Muscle layer of duodenum (tissue), 2 donors: Measurements from ENCODE around the gene HES2.
"Not testable (repeated sequence)": the region's sequence is repeated elsewhere in the genome, so short reads cannot be mapped to it uniquely, and the experiment has no call there.

Experiments used
- H3K27ac ChIP-seq: one replicate; pipeline ENCODE4 v1.7.0; 2013; ENCODE audit warnings: mild to moderate bottlenecking, low read length
- H3K27me3 ChIP-seq: one replicate; pipeline ENCODE4 v1.7.0; 2013; ENCODE audit warnings: low read depth, mild to moderate bottlenecking, control low read depth, low read length
- H3K36me3 ChIP-seq, 2 donors: one replicate each; pipeline ENCODE4 v1.7.0; 2013; ENCODE audit warnings: low read length in 2 of 2, control low read depth in 1 of 2, mild to moderate bottlenecking in 1 of 2; ENCODE audit not compliant: insufficient read depth in 2 of 2, control insufficient read depth in 1 of 2
- H3K4me1 ChIP-seq, 2 donors: one replicate each; pipeline ENCODE4 v1.7.0; 2013; ENCODE audit warnings: low read length in 2 of 2, mild to moderate bottlenecking in 2 of 2, control low read depth in 1 of 2, moderate library complexity in 1 of 2; ENCODE audit not compliant: insufficient read depth in 2 of 2, control insufficient read depth in 1 of 2
- H3K4me3 ChIP-seq, 2 donors: one replicate each; pipeline ENCODE4 v1.7.0; 2013; ENCODE audit warnings: low read length in 2 of 2, low read depth in 1 of 2, mild to moderate bottlenecking in 1 of 2
- H3K9me3 ChIP-seq, 2 donors: one replicate each; pipeline ENCODE4 v1.7.0; 2013; ENCODE audit warnings: low read length in 2 of 2, control low read depth in 1 of 2, mild to moderate bottlenecking in 1 of 2; ENCODE audit not compliant: control insufficient read depth in 1 of 2
- donor health status: healthy.

HES2 gene

DNA sequence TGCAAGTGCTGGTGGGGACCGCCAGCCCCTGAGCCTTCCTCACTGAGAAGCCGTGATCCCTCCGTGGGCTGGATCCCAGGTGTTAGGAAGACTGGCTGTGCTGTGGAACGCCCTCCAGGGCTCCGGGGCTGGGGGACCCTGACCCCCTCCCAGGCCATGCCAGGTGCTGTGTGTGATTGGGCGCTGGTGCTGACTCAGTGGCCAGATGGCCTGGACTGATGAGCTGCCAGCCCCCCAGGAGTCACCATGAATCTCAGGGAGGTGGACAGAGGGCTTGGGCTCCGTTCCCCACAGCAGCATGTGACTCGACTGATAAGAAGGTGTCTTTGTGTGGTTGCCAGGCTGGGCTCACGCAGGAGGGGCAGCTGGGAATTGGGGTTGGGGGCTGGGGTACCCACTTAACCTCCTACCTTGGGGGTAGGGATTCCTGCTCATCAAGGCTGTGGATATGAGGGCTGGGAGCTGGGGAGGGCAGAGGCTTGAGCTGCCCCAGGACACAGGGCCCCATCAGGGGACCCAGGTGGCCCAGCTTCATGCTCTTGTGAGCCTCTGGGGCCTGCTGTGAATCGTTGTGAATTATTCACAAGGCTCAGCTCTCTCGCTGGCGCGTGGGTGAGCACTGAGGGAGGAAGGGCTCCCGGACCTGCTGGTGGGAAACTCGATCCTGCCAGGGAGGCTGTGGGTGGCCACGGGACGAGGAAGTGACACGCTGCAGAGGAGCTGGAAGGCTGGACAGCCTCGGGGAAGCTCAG lies 10.1 kb upstream of the HES2 start:
- not testable (repeated sequence) for H3K4me1 ChIP-seq, H3K36me3 ChIP-seq, H3K4me3 ChIP-seq, H3K9me3 ChIP-seq, H3K27ac ChIP-seq
- peaks cover 19% of the 10 kb centered on the region for H3K27me3 ChIP-seq

DNA sequence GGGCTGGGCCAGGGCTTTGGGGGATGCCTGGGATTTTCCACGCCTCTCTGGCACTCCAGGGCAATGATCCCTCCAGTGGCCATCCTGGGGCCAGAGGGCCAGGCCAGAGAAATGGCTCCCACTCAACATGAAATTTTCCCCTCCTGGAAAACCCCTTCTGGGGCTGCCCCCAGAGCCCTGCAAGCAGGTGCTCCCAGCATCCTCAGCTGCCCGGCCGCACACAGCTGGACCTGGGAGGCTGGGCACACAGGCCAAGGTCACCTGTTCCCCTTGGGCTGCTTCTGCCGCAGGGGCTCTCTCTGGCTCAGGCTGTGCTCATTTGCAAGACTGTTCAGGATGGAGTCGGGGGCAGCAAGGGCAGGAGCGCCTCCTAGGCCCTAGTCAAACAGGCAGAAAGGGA lies 8.7 kb upstream of the HES2 start:
- H3K27ac ChIP-seq: not testable (repeated sequence)

DNA sequence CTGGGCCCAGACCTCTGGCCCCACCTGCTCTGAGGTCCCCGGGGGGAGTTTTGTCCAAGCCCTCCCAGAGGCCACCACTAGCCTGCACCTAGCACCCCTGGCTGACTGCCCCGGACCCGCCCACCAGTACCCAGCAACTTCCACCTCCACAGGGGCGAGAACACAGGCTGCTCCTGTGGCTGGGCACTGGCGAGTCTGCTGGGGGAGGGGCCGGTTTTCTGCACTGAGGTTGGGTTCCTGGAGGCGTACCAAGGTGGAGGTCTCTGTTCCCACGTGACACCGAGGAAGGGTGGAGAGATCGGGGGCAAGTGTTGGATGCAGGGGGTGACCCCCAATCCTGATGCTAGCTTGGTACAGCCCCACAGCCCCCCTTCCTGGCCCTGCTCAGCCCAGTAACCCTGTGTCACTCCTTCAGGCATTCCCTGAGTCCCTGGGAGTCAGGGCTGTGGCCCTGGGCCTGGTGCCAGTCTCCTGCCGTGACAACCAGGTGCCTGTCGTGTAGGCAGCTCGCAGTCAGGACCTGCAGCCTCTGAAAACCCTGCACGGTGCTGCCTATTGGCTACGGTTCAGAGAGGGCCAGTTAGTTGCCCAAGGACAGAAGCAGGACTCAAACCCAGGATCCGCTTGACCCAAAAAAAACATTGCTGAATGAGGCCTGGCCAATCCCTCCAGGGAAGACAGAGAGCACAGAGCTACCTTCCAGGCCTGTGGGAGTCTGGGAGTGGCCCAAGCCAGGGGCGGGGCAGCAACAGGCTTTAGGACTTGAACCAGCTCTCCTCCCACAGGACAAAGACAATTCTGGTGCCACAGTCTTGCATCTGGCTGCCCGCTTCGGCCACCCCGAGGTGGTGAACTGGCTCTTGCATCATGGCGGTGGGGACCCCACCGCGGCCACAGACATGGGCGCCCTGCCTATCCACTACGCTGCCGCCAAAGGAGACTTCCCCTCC lies 8.0 kb upstream of the HES2 start:
- Histone ChIP-seq H3K36me3 (no peaks in the 10 kb centered on the region), H3K4me1 (peaks cover 0 to 18% of the 10 kb centered on the region in 2 donors), H3K27ac (no peak overlapping the region), H3K9me3 (no peaks in the 10 kb centered on the region), H3K4me3 (no peak overlapping the region), H3K27me3 (peaks cover 37% of the 10 kb centered on the region)

More for the DNA sequence above, 8.7 kb upstream of the HES2 start:
- Histone ChIP-seq H3K4me1 (peaks cover 0 to 15% of the 10 kb centered on the region in 2 donors), H3K27me3 (peaks cover 30% of the 10 kb centered on the region)
- not testable (repeated sequence) for H3K36me3 ChIP-seq, H3K4me3 ChIP-seq, H3K9me3 ChIP-seq

DNA sequence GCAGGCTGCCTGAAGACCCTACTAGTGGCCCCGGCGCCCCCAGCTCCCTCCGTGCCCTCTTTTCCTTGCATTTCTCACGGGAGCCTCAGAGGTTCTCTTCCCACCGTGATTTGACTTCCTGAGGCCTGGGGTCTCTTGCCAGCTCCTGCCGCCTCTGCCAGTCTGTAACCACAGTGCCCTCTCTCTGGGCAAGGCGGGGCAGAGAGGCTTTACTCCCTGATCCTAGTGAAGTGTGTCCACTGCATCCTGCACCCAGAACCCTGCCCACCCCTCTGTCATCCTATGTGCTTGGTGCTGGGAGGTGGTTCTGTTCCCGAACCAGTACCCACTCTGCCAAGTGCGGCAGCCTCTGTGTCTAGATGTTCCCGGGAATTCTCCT lies 7.2 kb upstream of the HES2 start:
- H3K36me3 ChIP-seq: no peaks in the 10 kb centered on the region
- no peak overlapping the region for H3K4me3 ChIP-seq
- H3K4me1 ChIP-seq: peaks cover 0 to 18% of the 10 kb centered on the region in 2 donors
- H3K9me3 ChIP-seq: no peaks in the 10 kb centered on the region
- no peak overlapping the region for H3K27ac ChIP-seq
- peaks cover 37% of the 10 kb centered on the region for H3K27me3 ChIP-seq

DNA sequence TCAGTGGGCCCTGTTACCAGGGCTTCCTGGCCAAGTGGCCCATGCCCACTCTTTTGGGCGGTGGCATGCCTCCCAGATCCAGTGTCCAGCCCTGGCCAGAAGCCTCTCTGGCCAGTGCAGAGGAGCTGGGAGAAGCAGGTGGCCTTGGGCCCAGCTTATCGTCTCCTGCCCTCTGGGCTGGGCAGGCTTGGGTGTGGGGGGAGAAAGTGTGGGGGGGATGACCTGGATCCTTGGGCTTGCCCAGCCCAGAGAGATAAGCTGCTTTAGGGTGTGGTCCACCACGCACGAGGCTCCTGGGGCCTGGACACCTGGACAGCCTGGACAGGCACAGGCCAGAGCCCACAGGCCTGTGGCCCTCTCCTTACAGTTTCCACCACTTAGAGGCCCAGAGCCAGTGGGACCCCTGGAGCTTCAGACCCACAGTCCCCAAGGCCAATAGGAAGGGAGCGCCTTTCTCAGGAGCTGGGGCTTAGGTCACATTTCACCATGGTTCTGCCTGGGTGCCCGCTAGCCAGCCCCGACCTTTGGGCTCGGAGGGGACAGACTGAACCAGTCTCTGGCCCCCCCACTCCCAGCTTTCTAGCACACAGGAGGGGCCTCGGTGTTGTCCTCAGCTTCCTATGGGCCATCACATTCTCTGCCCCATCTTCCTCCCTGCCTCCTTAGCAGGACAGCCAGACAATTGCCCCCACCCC lies 6.7 kb upstream of the HES2 start:
- Histone ChIP-seq H3K4me3 (no peak overlapping the region), H3K27me3 (peaks cover 41% of the 10 kb centered on the region), H3K4me1 (peaks cover 0 to 18% of the 10 kb centered on the region in 2 donors), H3K36me3 (no peaks in the 10 kb centered on the region), H3K9me3 (no peaks in the 10 kb centered on the region), H3K27ac (no peak overlapping the region)

DNA sequence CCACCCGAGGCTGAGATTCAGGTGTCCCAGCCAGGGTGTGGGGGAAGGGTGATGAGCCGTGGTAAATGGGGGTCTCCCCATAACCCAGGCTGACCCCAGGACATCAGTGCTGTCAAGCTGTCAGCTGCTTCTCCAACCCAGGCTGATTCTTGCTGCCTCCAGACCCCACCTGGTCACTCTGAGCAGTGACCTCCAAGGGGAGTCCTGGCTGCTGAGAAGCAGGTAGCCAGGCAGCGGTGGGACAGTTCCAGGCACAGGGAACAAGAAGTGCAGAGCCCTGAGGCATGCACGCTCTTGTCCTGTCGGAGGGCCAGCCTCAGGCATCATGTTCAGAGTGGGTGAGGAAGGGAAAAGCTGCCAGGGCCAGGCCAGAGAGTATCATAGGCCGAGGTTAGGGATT lies 5.9 kb upstream of the HES2 start:
- Histone ChIP-seq H3K36me3 (no peaks in the 10 kb centered on the region), H3K4me1 (peaks cover 0 to 22% of the 10 kb centered on the region in 2 donors), H3K27me3 (peaks cover 49% of the 10 kb centered on the region), H3K9me3 (no peaks in the 10 kb centered on the region), H3K27ac (no peak overlapping the region), H3K4me3 (no peak overlapping the region)

DNA sequence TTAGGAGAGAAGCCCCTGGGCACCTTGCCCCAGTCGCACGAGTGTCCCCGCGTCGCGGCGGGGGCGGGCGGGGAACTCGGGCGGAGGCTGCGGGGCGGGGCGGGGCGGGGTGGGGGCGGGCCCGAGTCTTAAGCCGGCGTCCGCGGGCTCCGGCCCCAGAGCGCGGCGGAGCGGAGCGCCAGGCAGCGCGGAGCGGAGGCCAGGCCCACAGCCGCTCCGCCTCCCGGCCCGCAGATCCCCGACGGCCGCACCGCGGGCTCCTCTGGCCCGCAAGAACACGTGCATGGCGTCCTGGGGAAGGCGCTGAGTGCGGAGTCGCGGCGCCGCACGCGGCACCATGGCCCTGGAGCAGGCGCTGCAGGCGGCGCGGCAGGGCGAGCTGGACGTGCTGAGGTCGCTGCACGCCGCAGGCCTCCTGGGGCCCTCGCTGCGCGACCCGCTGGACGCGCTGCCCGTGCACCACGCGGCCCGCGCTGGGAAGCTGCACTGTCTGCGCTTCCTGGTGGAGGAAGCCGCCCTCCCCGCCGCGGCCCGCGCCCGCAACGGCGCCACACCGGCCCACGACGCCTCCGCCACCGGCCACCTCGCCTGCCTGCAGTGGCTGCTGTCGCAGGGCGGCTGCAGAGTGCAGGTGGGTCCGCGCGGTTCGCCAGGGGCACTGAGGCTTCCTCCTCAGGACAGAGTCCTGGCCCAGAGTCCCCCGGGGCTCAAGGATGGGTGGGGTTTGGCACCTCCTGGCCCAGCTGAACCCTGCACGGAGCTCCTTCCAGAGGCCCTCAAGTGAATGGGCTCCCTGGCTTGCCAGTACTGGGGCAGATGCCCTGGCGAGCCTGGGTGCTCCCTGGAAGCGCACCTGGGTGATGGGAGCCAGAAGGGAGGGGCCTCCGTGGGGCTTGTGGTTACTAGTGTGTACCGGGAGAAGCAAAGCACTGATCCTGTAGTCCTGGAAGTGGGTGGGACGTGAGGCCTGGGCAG lies 5.2 kb upstream of the HES2 start, which contains the start of gene ESPN:
ESPN (plus strand) TSS at position 158 of the 975 bp plus-strand sequence; CDS start at position 338, 180 bp downstream.
- H3K27ac ChIP-seq: no peak within 1 kb of the TSS
- no peaks in the 10 kb centered on the region for H3K9me3 ChIP-seq
- H3K36me3 ChIP-seq: no peaks in the 10 kb centered on the region
- H3K4me3 ChIP-seq: no peak within 1 kb of the TSS
- peaks cover 56% of the 10 kb centered on the region for H3K27me3 ChIP-seq
- H3K4me1 ChIP-seq: peaks cover 0 to 29% of the 10 kb centered on the region in 2 donors

DNA sequence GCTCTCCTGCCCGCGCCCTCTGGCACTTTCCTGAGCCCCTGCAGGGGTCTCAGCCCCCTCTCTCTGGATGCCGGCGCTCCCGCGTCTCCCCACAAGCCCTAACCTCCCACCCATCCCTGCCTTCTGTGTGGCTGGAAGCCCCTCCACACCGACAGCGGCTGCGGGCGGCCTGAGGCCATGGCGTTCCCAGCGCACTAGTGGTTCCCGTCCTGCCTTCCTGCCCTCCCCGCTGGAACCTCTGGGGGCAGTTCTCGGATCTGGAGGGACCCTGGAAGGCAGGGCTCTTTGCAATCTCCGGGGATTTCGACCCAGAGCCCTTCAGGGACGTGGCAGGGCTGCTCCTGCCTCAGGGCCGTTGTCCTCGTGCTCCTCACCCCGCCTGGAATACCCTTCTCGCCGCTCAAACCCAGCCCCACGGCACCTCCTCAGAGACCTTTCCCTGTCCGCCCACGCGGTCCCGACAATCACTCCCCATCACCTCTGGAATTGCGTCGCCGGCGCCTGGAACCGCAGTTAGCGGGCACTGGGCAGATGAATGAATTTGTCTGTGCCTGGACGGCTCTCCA lies 4.4 kb upstream of the HES2 start:
- Histone ChIP-seq H3K9me3 (no peaks in the 10 kb centered on the region), H3K27me3 (peaks cover 56% of the 10 kb centered on the region), H3K27ac (no peak overlapping the region), H3K4me1 (peaks cover 0 to 37% of the 10 kb centered on the region in 2 donors), H3K36me3 (no peaks in the 10 kb centered on the region), H3K4me3 (no peak overlapping the region)

DNA sequence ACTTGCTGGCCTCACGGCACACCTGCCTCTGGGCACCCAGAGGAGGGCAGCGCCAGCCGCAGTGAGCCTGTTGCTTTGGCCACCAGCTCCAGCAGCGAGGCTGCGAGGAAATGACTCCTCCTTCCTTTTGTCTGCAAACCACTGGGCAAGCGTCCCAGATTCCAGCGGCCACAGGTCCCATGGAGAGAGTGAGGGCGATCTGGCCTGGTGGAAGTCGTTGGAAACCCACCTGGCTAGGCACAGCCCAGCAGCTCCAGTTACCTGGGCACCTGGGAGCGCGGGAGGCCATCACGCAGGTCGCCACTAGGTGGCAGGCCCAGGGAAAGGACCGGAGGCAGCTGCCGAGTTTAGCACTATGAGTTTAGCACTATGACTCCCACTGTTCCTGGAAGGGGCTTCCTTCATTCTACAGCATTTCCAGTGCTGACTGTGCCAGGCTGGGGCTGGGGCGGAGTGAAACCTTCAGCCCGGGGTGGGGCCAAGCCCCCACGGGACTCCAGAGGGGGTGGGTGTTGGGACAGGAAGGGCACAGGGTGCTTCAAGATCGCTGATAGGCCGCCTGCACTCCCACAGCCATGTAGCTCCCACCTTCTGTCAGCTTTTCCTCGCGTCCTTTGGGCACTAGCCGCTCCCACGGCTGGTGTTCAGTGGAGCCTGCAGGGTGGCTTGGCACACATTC lies 3.7 kb upstream of the HES2 start:
- Histone ChIP-seq H3K27me3 (peaks cover 56% of the 10 kb centered on the region), H3K9me3 (no peaks in the 10 kb centered on the region), H3K36me3 (no peaks in the 10 kb centered on the region), H3K4me3 (no peak overlapping the region), H3K4me1 (peaks cover 0 to 44% of the 10 kb centered on the region in 2 donors), H3K27ac (no peak overlapping the region)

DNA sequence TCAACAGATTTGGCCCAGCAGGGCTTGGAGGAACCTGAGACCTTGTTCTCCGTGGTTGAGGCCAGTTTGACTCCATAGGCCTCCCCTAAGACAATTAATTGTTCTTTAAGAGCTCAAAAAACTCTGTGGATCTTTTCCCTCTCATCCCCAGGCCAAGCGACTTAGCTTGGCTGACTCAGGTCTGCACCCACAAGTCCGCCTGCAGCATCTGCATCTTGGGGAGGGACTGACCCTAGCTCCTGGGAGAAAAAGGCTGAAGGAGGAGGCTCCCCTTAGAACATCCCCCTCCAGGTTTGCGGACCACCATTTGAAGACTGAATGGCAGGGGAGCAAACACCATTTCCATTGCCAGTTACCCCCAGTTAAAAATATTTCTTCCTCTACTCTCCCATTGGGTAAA lies 1.5 kb upstream of the HES2 start:
- Histone ChIP-seq H3K4me1 (peaks cover 0 to 44% of the 10 kb centered on the region in 2 donors), H3K4me3 (no peak overlapping the region), H3K36me3 (no peaks in the 10 kb centered on the region), H3K27me3 (peaks cover 68% of the 10 kb centered on the region), H3K27ac (no peak overlapping the region), H3K9me3 (no peaks in the 10 kb centered on the region)
